IMR-90 (cell line): ENCODE results near the gene HHIP. TPM values are rescaled to one million over a fixed set of nuclear protein-coding genes. Genes with fewer than 3 reads are reported as not detected.
"Not testable (repeated sequence)": the region's sequence is repeated elsewhere in the genome, so short reads cannot be mapped to it uniquely, and the experiment has no call there.

ENCODE experiments used
- ATAC-seq: fragments of 200-7000 bp; cut with Tn5 transposase; 2 replicates; pipeline ENCODE4 v1.9.1; 2020; ENCODE audit warnings: low read depth, mild to moderate bottlenecking, moderate library complexity
- BruUV-seq: library from RNA; stranded (reverse); fragments of 400-500 nt; replicated peaks from 2 replicates; lab custom pipeline; 2021; lab: Mats Ljungman, UMichigan
- CTCF ChIA-PET: fragments of 300-600 bp; formaldehyde crosslinking; extraction: SDS; loops from one replicate; lab custom pipeline; 2021; ENCODE audit warnings: antibody characterized with exemption; lab: Yijun Ruan, JAX
- POLR2A ChIA-PET: fragments of 300-600 bp; sonication (Branson Sonifier 250); formaldehyde crosslinking; loops from one replicate; lab custom pipeline; 2022; ENCODE audit warnings: antibody characterized with exemption; ENCODE audit not compliant: unreplicated experiment; lab: Charles Lee
- DNase-seq: peaks from one replicate; pipeline ENCODE4 v3.0.0; 2013
- H2AFZ ChIP-seq: replicated peaks from 2 replicates; pipeline ENCODE3; 2013; ENCODE audit warnings: low read length, mild to moderate bottlenecking; ENCODE audit not compliant: poor library complexity
- H2AK5ac ChIP-seq: 2 replicates; pipeline ENCODE4 v1.6.1; 2013; ENCODE audit warnings: low read depth, low read length, inconsistent platforms
- H2AK9ac ChIP-seq: replicated peaks from 2 replicates; pipeline ENCODE3; 2013; ENCODE audit warnings: mild to moderate bottlenecking, low read depth, low read length, moderate library complexity; ENCODE audit not compliant: poor library complexity
- H2BK120ac ChIP-seq: 2 replicates; pipeline ENCODE4 v1.6.1; 2013; ENCODE audit warnings: low read depth, low read length, inconsistent platforms
- H2BK15ac ChIP-seq: 3 replicates; pipeline ENCODE4 v1.6.1; 2013; ENCODE audit warnings: low read depth, low read length, inconsistent platforms
- H2BK20ac ChIP-seq: 2 replicates; pipeline ENCODE4 v1.6.1; 2013; ENCODE audit warnings: low read depth, mild to moderate bottlenecking, inconsistent platforms, low read length, moderate library complexity
- H2BK5ac ChIP-seq: 2 replicates; pipeline ENCODE4 v1.6.1; 2013; ENCODE audit warnings: mild to moderate bottlenecking, low read depth, low read length, inconsistent platforms; ENCODE audit not compliant: poor library complexity, severe bottlenecking
- H3K14ac ChIP-seq: replicated peaks from 2 replicates; pipeline ENCODE4 v1.6.1; 2013; ENCODE audit warnings: low read depth, low read length, inconsistent platforms
- H3K18ac ChIP-seq: 2 replicates; pipeline ENCODE4 v1.6.1; 2013; ENCODE audit warnings: low read depth, low read length, control low read depth
- H3K23ac ChIP-seq: 2 replicates; pipeline ENCODE4 v1.6.1; 2013; ENCODE audit warnings: low read depth, low read length, inconsistent platforms
- H3K27ac ChIP-seq: 2 replicates; pipeline ENCODE4 v1.5.1; 2013; ENCODE audit warnings: mild to moderate bottlenecking, control low read depth, low read length; ENCODE audit not compliant: insufficient read depth
- H3K27me3 ChIP-seq: 2 replicates; pipeline ENCODE4 v1.6.1; 2013; ENCODE audit warnings: low read length; ENCODE audit not compliant: control insufficient read depth, insufficient read depth
- H3K36me3 ChIP-seq: 2 replicates; pipeline ENCODE4 v1.6.1; 2013; ENCODE audit warnings: low read length, mixed read lengths; ENCODE audit not compliant: control insufficient read depth, insufficient read depth
- H3K4ac ChIP-seq: 2 replicates; pipeline ENCODE4 v1.6.1; 2013; ENCODE audit warnings: low read depth, low read length, inconsistent platforms
- H3K4me1 ChIP-seq: 2 replicates; pipeline ENCODE4 v1.6.1; 2013; ENCODE audit warnings: low read length, mixed read lengths; ENCODE audit not compliant: control insufficient read depth, insufficient read depth
- H3K4me2 ChIP-seq: 2 replicates; pipeline ENCODE4 v1.6.1; 2013; ENCODE audit warnings: low read depth, mild to moderate bottlenecking, control low read depth, low read length, moderate library complexity
- H3K4me3 ChIP-seq: 2 replicates; pipeline ENCODE4 v1.5.1; 2013; ENCODE audit warnings: low read depth, mild to moderate bottlenecking, control low read depth, low read length, moderate library complexity; ENCODE audit not compliant: insufficient read depth
- H3K56ac ChIP-seq: 2 replicates; pipeline ENCODE4 v1.6.1; 2013; ENCODE audit warnings: low read length, inconsistent platforms; ENCODE audit not compliant: insufficient read depth; ENCODE audit errors: extremely low read depth
- H3K79me1 ChIP-seq, 2 experiments: 2 replicates each; pipeline ENCODE4 v1.6.1; 2013; ENCODE audit warnings: low read length in 2 of 2, inconsistent platforms in 1 of 2, low read depth in 1 of 2
- H3K9ac ChIP-seq: 2 replicates; pipeline ENCODE4 v1.6.1; 2013; ENCODE audit warnings: low read depth, low read length, control low read depth
- H3K9me1 ChIP-seq: 2 replicates; pipeline ENCODE4 v1.6.1; 2013; ENCODE audit warnings: low read length, inconsistent platforms; ENCODE audit not compliant: insufficient read depth
- H3K9me3 ChIP-seq: 2 replicates; pipeline ENCODE4 v1.6.1; 2013; ENCODE audit warnings: low read length; ENCODE audit not compliant: control insufficient read depth, insufficient read depth
- H4K20me1 ChIP-seq: 2 replicates; pipeline ENCODE4 v1.6.1; 2013; ENCODE audit warnings: low read length, inconsistent platforms; ENCODE audit not compliant: insufficient read depth
- H4K5ac ChIP-seq: 2 replicates; pipeline ENCODE4 v1.6.1; 2013; ENCODE audit warnings: mild to moderate bottlenecking, low read depth, low read length, control low read depth
- H4K8ac ChIP-seq, 2 experiments: 2 replicates each; pipeline ENCODE4 v1.6.1; 2013; ENCODE audit warnings: low read depth in 2 of 2, low read length in 2 of 2, control low read depth in 1 of 2, inconsistent platforms in 1 of 2
- H4K91ac ChIP-seq: 2 replicates; pipeline ENCODE4 v1.6.1; 2013; ENCODE audit warnings: low read depth, low read length, inconsistent platforms; ENCODE audit not compliant: insufficient read depth
- MAFK ChIP-seq: IDR thresholded peaks from 2 replicates; pipeline ENCODE4 v1.6.1; 2012; ENCODE audit warnings: low read depth, low read length, improper control_type of control experiment
- NFE2L2 ChIP-seq: fragments of 150-350 bp; IDR thresholded peaks from 2 replicates; pipeline ENCODE4 v1.6.1; 2016; ENCODE audit warnings: low read depth, mild to moderate bottlenecking, low read length
- WGBS, 2 experiments: methylation state at CpG; one replicate each; pipeline versions ENCODE4 v1.1.5 to v1.1.7; 2013; ENCODE audit warnings: missing lambda C conversion rate in 2 of 2; ENCODE audit not compliant: insufficient read length in 1 of 2; ENCODE audit errors: extremely low coverage in 2 of 2; 5-methylcytosine and 5-hydroxymethylcytosine counted together
- dilution Hi-C: fragments of 300-500 bp; cut with HindIII; formaldehyde crosslinking; loops from one replicate; pipeline ENCODE4 v1.14.3; 2018; ENCODE audit warnings: low sequenced_read_pairs; ENCODE audit not compliant: unreplicated experiment
- in situ Hi-C: fragments of 300-500 bp; cut with MboI; formaldehyde crosslinking; loops from 3 replicates; pipeline ENCODE4 v1.14.3; 2019; ENCODE audit warnings: low sequenced_read_pairs, inconsistent platforms, mixed read lengths
- intact Hi-C: fragments of 100-400 bp; cut with micrococcal nuclease; formaldehyde crosslinking; loops from 2 replicates; pipeline ENCODE4 v1.10.0; 2022
- polyA plus RNA-seq, 3 experiments: library from polyadenylated mRNA; depleted of rRNA; stranded (reverse); fragments of >200 nt; gene quantifications; 2 replicates each; pipeline ENCODE4 v1.2.3, GENCODE V29; 2012; ENCODE audit warnings: low replicate concordance in 1 of 3
- total RNA-seq: library from RNA; depleted of rRNA; stranded (reverse); fragments of >200 nt; gene quantifications from 2 replicates; pipeline ENCODE4 v1.2.3, GENCODE V29; 2012
- TF ChIP-seq, protein P1 (sequence below): conservative IDR thresholded peaks from 2 replicates; pipeline ENCODE4 v1.5.1; 2012; ENCODE audit warnings: mild to moderate bottlenecking, low read depth, low read length, improper control_type of control experiment

Gene HHIP
- total and polyA plus RNA-seq, 2 of the 4 experiments (the other 2 are of a cell fraction) = 6.6 to 9.6 TPM

DNA sequence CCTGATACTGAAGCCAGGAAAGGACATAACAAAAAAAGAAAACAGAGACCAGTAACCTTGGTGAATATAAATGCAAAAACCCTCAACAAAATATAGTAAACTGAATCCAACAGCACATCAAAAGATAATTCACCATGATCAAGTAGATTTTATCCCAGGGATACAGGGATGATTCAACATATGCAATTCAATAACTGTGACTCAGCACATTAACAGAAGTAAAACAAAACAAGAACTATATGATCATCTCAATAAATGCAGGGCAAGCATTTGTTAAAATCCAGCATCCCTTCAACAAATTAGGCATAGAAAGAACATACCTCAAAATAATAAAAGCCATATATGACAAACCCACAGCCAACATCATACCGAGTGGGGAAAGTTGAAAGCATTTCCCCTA lies 112.0 kb downstream of the HHIP start:
- CTCF ChIA-PET = no interaction called here
- ATAC-seq = no peak
- Histone ChIP-seq H3K27ac (no peak overlapping the region), H4K5ac (no peak overlapping the region), H3K79me1 (no peaks in the 10 kb centered on the region), H3K4me1 (no peaks in the 10 kb centered on the region), H3K4me2 (no peak overlapping the region), H3K9ac (no peak overlapping the region), H2AK5ac (no peak overlapping the region), H3K56ac (no peak overlapping the region), H2BK120ac (no peak overlapping the region), H3K23ac (no peak overlapping the region), H2BK15ac (no peak overlapping the region), H2BK20ac (no peak overlapping the region), H3K4ac (no peak overlapping the region), H4K91ac (no peak overlapping the region), H2BK5ac (no peak overlapping the region), H3K18ac (no peak overlapping the region), H3K9me1 (no peaks in the 10 kb centered on the region), H4K8ac (no peak overlapping the region), H4K20me1 (no peaks in the 10 kb centered on the region), H3K4me3 (no peak overlapping the region), H3K27me3 (no peaks in the 10 kb centered on the region), H3K14ac (no peak overlapping the region), H2AK9ac (no peak overlapping the region), H2AFZ (no peak overlapping the region), H3K9me3 (no peaks in the 10 kb centered on the region), H3K36me3 (no peaks in the 10 kb centered on the region)
- TF ChIP-seq NFE2L2 = peak; percentile 87
- TF ChIP-seq, protein P1, sequence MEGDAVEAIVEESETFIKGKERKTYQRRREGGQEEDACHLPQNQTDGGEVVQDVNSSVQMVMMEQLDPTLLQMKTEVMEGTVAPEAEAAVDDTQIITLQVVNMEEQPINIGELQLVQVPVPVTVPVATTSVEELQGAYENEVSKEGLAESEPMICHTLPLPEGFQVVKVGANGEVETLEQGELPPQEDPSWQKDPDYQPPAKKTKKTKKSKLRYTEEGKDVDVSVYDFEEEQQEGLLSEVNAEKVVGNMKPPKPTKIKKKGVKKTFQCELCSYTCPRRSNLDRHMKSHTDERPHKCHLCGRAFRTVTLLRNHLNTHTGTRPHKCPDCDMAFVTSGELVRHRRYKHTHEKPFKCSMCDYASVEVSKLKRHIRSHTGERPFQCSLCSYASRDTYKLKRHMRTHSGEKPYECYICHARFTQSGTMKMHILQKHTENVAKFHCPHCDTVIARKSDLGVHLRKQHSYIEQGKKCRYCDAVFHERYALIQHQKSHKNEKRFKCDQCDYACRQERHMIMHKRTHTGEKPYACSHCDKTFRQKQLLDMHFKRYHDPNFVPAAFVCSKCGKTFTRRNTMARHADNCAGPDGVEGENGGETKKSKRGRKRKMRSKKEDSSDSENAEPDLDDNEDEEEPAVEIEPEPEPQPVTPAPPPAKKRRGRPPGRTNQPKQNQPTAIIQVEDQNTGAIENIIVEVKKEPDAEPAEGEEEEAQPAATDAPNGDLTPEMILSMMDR = no peak
- TF ChIP-seq MAFK = peak; percentile 62
- dilution Hi-C loops = no loop called here
- POLR2A ChIA-PET = no interaction called here
- peak; percentile 16 for DNase-seq
- no TSS peak for BruUV-seq
- WGBS, 2 experiments = no CpG with 5 or more reads among the region's 1 CpG
- intact Hi-C loops = no loop called here
- in situ Hi-C loops = loop anchor here (25.0 kb wide), 1 partner anchor 571 kb away; no protein-coding TSS in a partner anchor

DNA sequence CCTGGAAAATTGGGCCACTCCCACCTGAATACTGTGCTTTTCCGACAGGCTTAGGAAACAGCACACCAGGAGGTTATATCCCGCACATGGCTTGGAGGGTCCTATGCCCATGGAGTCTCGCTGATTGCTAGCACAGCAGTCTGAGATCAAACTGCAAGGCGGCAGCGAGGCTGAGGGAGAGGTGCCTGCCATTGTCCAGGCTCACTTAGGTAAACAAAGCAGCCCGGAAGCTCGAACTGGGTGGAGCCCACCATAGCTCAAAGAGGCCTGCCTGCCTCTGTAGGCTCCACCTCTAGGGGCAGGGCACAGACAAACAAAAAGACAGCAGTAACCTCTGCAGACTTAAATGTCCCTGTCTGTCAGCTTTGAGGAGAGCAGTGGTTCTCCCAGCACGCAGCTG lies 122.9 kb downstream of the HHIP start:
- H3K9me1 ChIP-seq, H2AK9ac ChIP-seq, H3K4me3 ChIP-seq, H4K20me1 ChIP-seq, H3K9me3 ChIP-seq, dilution Hi-C loops, H3K4me1 ChIP-seq, H2AFZ ChIP-seq, H3K9ac ChIP-seq, H2BK15ac ChIP-seq, H2BK20ac ChIP-seq, ATAC-seq, POLR2A ChIA-PET, BruUV-seq, H3K27me3 ChIP-seq, DNase-seq, H3K56ac ChIP-seq, CTCF ChIA-PET, H3K27ac ChIP-seq, H4K91ac ChIP-seq, H2BK5ac ChIP-seq, H3K4me2 ChIP-seq, H3K18ac ChIP-seq, H3K23ac ChIP-seq, H4K5ac ChIP-seq, H3K36me3 ChIP-seq, H3K4ac ChIP-seq, H4K8ac ChIP-seq, H3K14ac ChIP-seq, intact Hi-C loops, H2BK120ac ChIP-seq, H2AK5ac ChIP-seq, H3K79me1 ChIP-seq: not testable (repeated sequence)
- in situ Hi-C loops = loop anchor here (25.0 kb wide), 1 partner anchor 582 kb away; no protein-coding TSS in a partner anchor
- WGBS, 2 experiments = no CpG with 5 or more reads among the region's 8 CpGs
